ENCODE data around the gene DUSP7. TPM values are rescaled to one million over a fixed set of nuclear protein-coding genes. Genes with fewer than 3 reads are reported as not detected.

Gene DUSP7
- total RNA-seq, 4 donors from 2014 or later: 14.0 to 39.7 (median 26.3) TPM

DNA sequence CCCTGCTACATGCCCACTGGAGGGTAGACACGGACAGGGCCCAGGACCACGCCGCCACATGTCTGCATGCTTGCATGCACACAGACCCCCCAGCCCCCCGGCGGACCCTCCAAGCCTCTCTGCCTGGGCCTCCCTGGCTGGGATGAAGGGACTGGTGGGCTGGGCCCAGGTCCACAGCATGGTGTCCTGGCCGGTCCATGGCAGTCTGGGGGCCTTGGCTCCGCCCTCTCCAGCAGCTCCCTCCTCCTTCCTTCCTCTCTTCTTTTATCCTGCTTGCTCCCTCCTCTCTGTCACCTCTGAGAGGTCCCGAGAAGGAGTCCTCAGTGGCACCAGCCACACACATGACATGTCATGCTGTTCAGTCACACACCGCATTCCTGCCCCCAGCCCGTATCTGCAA, 24.5 kb downstream of the DUSP7 start:
- no peak for ATAC-seq
- peak overlapping the region in 1 of 4 donors; percentile 25 for H3K27ac ChIP-seq
- no peaks in the 10 kb centered on the region for H3K27me3 ChIP-seq
- no peak for DNase-seq
- TF ChIP-seq, protein P1, sequence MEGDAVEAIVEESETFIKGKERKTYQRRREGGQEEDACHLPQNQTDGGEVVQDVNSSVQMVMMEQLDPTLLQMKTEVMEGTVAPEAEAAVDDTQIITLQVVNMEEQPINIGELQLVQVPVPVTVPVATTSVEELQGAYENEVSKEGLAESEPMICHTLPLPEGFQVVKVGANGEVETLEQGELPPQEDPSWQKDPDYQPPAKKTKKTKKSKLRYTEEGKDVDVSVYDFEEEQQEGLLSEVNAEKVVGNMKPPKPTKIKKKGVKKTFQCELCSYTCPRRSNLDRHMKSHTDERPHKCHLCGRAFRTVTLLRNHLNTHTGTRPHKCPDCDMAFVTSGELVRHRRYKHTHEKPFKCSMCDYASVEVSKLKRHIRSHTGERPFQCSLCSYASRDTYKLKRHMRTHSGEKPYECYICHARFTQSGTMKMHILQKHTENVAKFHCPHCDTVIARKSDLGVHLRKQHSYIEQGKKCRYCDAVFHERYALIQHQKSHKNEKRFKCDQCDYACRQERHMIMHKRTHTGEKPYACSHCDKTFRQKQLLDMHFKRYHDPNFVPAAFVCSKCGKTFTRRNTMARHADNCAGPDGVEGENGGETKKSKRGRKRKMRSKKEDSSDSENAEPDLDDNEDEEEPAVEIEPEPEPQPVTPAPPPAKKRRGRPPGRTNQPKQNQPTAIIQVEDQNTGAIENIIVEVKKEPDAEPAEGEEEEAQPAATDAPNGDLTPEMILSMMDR (IDR thresholded peaks at IDR 0.05 in 4 of 5, conservative IDR thresholded peaks at IDR 0.05 in 1 of 5): no peak
- TF ChIP-seq POLR2A (IDR thresholded peaks at IDR 0.05): no peak
- in situ Hi-C loops (cut with MboI; ENCODE audit: low sequenced_read_pairs in 4 of 4) (no loop called here), intact Hi-C loops (cut with DNase I; ENCODE audit: low total_unique reads) (no loop called here)
- H3K9me3 ChIP-seq: no peaks in the 10 kb centered on the region
- H3K4me3 ChIP-seq: no peak overlapping the region
- no peaks in the 10 kb centered on the region for H3K36me3 ChIP-seq
- peaks cover 53 to 57% of the 10 kb centered on the region in 2 donors for H3K4me1 ChIP-seq

DNA sequence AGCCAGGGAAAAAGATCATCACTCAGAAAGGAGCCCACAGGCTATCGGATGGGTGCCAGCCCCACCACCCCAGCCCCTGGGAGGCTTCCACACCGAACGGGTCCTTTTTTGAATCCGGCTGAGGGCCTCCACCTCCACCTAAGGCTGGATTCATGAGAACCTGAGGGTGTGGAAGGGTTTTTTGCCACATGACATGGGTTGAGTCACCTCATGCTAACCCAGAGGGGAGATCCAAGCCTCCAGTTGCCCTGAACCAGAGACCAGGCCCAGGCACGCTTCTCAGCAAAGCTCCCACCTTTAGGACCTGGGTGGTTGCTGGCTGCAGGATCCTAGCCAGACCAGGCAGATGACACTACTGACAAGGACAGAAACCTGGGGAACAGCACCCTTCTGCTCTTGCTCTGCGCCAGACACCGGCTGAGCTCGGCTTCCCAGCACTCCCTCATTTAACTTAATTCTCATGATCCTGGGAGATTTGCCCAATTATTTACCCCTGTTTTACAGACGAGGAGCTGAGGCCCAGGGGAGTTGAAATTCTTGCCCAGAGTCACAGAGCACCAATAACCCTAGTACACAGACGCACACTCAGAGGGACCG, 25.6 kb downstream of the DUSP7 start:
- in situ Hi-C loops (cut with MboI; ENCODE audit: low sequenced_read_pairs in 4 of 4): no loop called here
- intact Hi-C loops (cut with DNase I; ENCODE audit: low total_unique reads): no loop called here
- peak; percentile 32 to 37 for ATAC-seq
- Histone ChIP-seq H3K9me3 (no peaks in the 10 kb centered on the region), H3K27me3 (no peaks in the 10 kb centered on the region), H3K36me3 (no peaks in the 10 kb centered on the region), H3K4me1 (peaks cover 60 to 65% of the 10 kb centered on the region in 2 donors), H3K4me3 (no peak overlapping the region), H3K27ac (peak overlapping the region; percentile 95 to 98 (median 96))
- DNase-seq: no peak
- TF ChIP-seq POLR2A (IDR thresholded peaks at IDR 0.05): no peak
- TF ChIP-seq, protein P1 (IDR thresholded peaks at IDR 0.05 in 4 of 5, conservative IDR thresholded peaks at IDR 0.05 in 1 of 5): no peak

DNA sequence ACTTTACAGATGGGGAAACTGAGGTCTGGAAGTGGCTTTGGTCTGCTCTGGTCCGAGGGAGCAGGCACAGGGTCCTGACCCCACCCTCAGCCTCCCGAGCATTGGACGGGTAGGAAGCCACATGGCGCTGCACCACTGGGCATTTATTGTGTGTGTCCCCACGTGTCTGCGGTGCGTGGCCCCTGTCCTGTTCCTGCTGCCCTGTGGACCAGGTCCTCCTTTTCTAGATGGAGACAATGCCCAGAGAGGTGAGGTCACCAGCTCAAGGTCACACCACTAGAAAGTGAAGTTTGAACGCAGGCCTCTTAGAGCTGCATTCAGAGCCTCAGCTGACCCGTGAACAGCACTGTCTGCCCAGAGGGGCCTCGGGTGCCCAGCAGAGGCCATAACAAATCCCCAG, 26.8 kb downstream of the DUSP7 start:
- no peak overlapping the region for H3K4me3 ChIP-seq
- no peak for DNase-seq
- intact Hi-C loops (cut with DNase I; ENCODE audit: low total_unique reads) (no loop called here), in situ Hi-C loops (cut with MboI; ENCODE audit: low sequenced_read_pairs in 4 of 4) (no loop called here)
- peaks cover 73 to 77% of the 10 kb centered on the region in 2 donors for H3K4me1 ChIP-seq
- no peak for ATAC-seq
- H3K36me3 ChIP-seq: no peaks in the 10 kb centered on the region
- no peaks in the 10 kb centered on the region for H3K9me3 ChIP-seq
- H3K27ac ChIP-seq: peak overlapping the region; percentile 95 to 98 (median 96)
- H3K27me3 ChIP-seq: no peaks in the 10 kb centered on the region
- TF ChIP-seq, protein P1 (IDR thresholded peaks at IDR 0.05 in 4 of 5, conservative IDR thresholded peaks at IDR 0.05 in 1 of 5): no peak
- no peak for TF ChIP-seq POLR2A (IDR thresholded peaks at IDR 0.05)

DNA sequence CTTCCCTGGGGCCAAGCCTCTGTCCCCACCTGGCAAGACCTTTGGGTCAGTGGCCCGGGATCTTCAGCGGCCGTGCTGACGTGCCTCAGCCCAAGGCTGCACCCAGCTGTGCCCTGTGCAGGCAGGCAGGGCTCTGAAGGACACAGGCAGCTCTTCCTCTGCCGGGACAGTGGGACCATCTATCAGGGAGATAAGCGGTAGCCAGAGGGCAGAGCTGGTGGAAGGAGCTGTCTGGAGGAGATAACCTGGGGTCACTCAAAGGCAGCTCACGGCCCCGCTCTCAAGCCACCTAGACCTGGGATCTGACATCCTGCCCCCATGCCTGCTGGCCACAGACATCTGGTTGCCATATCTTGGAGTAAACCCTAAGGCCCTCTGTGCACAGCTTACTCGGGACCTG, 27.3 kb downstream of the DUSP7 start:
- peak overlapping the region; percentile 95 to 98 (median 96) for H3K27ac ChIP-seq
- intact Hi-C loops (cut with DNase I; ENCODE audit: low total_unique reads) (no loop called here), in situ Hi-C loops (cut with MboI; ENCODE audit: low sequenced_read_pairs in 4 of 4) (no loop called here)
- no peaks in the 10 kb centered on the region for H3K36me3 ChIP-seq
- H3K4me3 ChIP-seq: no peak overlapping the region
- DNase-seq (no peak), ATAC-seq (no peak)
- H3K4me1 ChIP-seq: peaks cover 78 to 82% of the 10 kb centered on the region in 2 donors
- TF ChIP-seq, protein P1 (IDR thresholded peaks at IDR 0.05 in 4 of 5, conservative IDR thresholded peaks at IDR 0.05 in 1 of 5): no peak
- no peak for TF ChIP-seq POLR2A (IDR thresholded peaks at IDR 0.05)
- no peaks in the 10 kb centered on the region for H3K9me3 ChIP-seq
- no peaks in the 10 kb centered on the region for H3K27me3 ChIP-seq

DNA sequence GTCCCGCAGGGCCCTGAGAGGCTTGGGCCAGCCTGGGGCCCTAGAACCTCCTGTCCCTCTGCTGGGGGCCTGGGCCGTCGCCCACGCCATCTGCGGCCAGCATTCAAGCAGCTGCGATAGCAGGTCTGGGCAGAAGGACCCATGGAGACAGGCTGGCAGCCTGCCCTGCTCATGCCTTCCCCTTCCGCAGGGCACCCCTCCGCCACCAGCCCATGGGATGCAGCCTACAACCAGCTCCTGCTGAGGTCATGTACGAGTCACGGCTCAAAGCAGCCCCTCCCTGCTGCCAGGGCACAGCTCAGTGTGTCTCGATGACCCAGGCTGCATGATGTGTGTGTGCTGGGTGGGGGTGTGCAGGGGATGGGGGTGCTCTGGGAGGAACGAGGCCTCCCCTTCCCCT, 27.8 kb downstream of the DUSP7 start:
- peaks cover 82 to 87% of the 10 kb centered on the region in 2 donors for H3K4me1 ChIP-seq

More for the DNA sequence above, 27.8 kb downstream of the DUSP7 start:
- TF ChIP-seq, protein P1 (IDR thresholded peaks at IDR 0.05 in 4 of 5, conservative IDR thresholded peaks at IDR 0.05 in 1 of 5): no peak
- peak; percentile 17 to 33 for TF ChIP-seq POLR2A (IDR thresholded peaks at IDR 0.05)
- Histone ChIP-seq H3K4me3 (no peak overlapping the region), H3K27me3 (no peaks in the 10 kb centered on the region), H3K9me3 (no peaks in the 10 kb centered on the region), H3K36me3 (no peaks in the 10 kb centered on the region), H3K27ac (peak overlapping the region; percentile 95 to 98 (median 96))
- DNase-seq (peak in 1 of 2 donors; percentile 83), ATAC-seq (peak; percentile 9 to 14)
- intact Hi-C loops (cut with DNase I; ENCODE audit: low total_unique reads) (no loop called here), in situ Hi-C loops (cut with MboI; ENCODE audit: low sequenced_read_pairs in 4 of 4) (no loop called here)
